DOHH2 (cell line): ENCODE measurements around the gene TENT4A.

Source experiments
- H3F3A ChIP-seq: fragments of 200-600 bp; sonication (generic), shearing (Covaris generic); 2 replicates; pipeline ENCODE4 v1.6.0; 2016; ENCODE audit warnings: antibody characterized with exemption, mild to moderate bottlenecking; ENCODE audit not compliant: control insufficient read depth, insufficient read depth
- H3K27ac ChIP-seq: fragments of 200-600 bp; sonication (generic); 2 replicates; pipeline ENCODE4 v1.5.1; 2014; ENCODE audit warnings: low read depth, mild to moderate bottlenecking, low read length, moderate library complexity
- H3K27me3 ChIP-seq: fragments of 200-600 bp; sonication (generic); 2 replicates; pipeline ENCODE4 v1.6.1; 2014; ENCODE audit warnings: mild to moderate bottlenecking, low read length, mixed read lengths; ENCODE audit not compliant: control insufficient read depth
- H3K36me3 ChIP-seq: fragments of 200-600 bp; sonication (generic); 2 replicates; pipeline ENCODE4 v1.6.1; 2014; ENCODE audit warnings: mild to moderate bottlenecking, low read length, moderate library complexity, mixed read lengths; ENCODE audit not compliant: control insufficient read depth
- H3K4me1 ChIP-seq: fragments of 200-600 bp; sonication (generic); 2 replicates; pipeline ENCODE4 v1.6.1; 2014; ENCODE audit warnings: mild to moderate bottlenecking, low read length, mixed read lengths; ENCODE audit not compliant: control insufficient read depth
- H3K4me2 ChIP-seq: fragments of 200-600 bp; sonication (generic); 2 replicates; pipeline ENCODE4 v1.6.0; 2014; ENCODE audit warnings: mild to moderate bottlenecking, low read length, moderate library complexity
- H3K4me3 ChIP-seq: fragments of 200-600 bp; sonication (generic); 2 replicates; pipeline ENCODE4 v1.5.1; 2014; ENCODE audit warnings: mild to moderate bottlenecking, low read length, mixed read lengths
- H3K79me2 ChIP-seq: fragments of 200-600 bp; sonication (generic); 2 replicates; pipeline ENCODE4 v1.6.1; 2014; ENCODE audit warnings: mild to moderate bottlenecking, low read length, mixed read lengths; ENCODE audit not compliant: control insufficient read depth
- H3K9me2 ChIP-seq: fragments of 200-600 bp; sonication (generic); replicated peaks from 2 replicates; pipeline ENCODE4 v1.6.1; 2014; ENCODE audit warnings: mild to moderate bottlenecking, low read length, mixed read lengths; ENCODE audit not compliant: control insufficient read depth
- H3K9me3 ChIP-seq: fragments of 200-600 bp; sonication (generic); 2 replicates; pipeline ENCODE4 v1.6.1; 2014; ENCODE audit warnings: antibody characterized with exemption, low read length, mixed read lengths; ENCODE audit not compliant: control insufficient read depth, insufficient read depth
- H4K20me1 ChIP-seq: fragments of 200-600 bp; sonication (generic); 2 replicates; pipeline ENCODE4 v1.6.0; 2014; ENCODE audit warnings: low read depth, mild to moderate bottlenecking, antibody characterized with exemption, low read length, moderate library complexity; ENCODE audit not compliant: control insufficient read depth, insufficient read depth
- EZH2phosphoT487 ChIP-seq: fragments of 200-600 bp; sonication (generic); IDR thresholded peaks from 2 replicates; pipeline ENCODE4 v1.6.1; 2017; ENCODE audit warnings: borderline replicate concordance, mild to moderate bottlenecking, antibody characterized with exemption, low read length, moderate library complexity, mixed read lengths
- TF ChIP-seq, protein P1 (sequence below): fragments of 200-600 bp; sonication (generic); IDR thresholded peaks from one replicate; pipeline ENCODE4 v1.5.1; 2014; ENCODE audit warnings: antibody characterized with exemption, mild to moderate bottlenecking, low read depth, low read length; ENCODE audit not compliant: poor library complexity, severe bottlenecking

The TENT4A gene

DNA sequence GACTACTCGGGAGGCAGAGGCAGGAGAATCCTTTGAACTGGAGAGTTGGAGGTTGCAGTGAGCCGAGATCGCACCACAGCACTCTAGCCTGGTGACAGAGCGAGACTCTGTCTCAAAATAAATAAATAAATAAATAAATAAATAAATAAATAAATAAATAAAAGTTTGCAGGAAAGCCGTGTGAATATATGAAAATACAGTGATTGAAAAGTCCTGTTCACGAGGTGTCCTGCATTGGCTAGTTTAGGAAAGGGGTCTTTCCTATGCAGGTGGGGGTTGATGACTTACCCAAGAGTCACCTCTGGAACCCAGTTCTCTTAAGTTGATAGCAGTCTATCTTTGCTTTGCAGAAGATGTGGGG is 7.3 kb downstream of the TENT4A start:
- H3K79me2 ChIP-seq = peaks cover 100% of the 10 kb centered on the region
- H3K4me1 ChIP-seq = peaks cover 78% of the 10 kb centered on the region
- H3K9me3 ChIP-seq = no peaks in the 10 kb centered on the region
- H4K20me1 ChIP-seq = peaks cover 78% of the 10 kb centered on the region
- H3K4me2 ChIP-seq = peak overlapping the region; percentile 70
- H3F3A ChIP-seq = peaks cover 3% of the 10 kb centered on the region; the same call in 1 of the 2 replicates
- no peaks in the 10 kb centered on the region for H3K9me2 ChIP-seq
- H3K27ac ChIP-seq = no peak overlapping the region
- H3K27me3 ChIP-seq = no peaks in the 10 kb centered on the region
- H3K36me3 ChIP-seq = peaks cover 86% of the 10 kb centered on the region
- peak overlapping the region; percentile 54; the same call in 1 of the 2 replicates for H3K4me3 ChIP-seq
- TF ChIP-seq, protein P1, sequence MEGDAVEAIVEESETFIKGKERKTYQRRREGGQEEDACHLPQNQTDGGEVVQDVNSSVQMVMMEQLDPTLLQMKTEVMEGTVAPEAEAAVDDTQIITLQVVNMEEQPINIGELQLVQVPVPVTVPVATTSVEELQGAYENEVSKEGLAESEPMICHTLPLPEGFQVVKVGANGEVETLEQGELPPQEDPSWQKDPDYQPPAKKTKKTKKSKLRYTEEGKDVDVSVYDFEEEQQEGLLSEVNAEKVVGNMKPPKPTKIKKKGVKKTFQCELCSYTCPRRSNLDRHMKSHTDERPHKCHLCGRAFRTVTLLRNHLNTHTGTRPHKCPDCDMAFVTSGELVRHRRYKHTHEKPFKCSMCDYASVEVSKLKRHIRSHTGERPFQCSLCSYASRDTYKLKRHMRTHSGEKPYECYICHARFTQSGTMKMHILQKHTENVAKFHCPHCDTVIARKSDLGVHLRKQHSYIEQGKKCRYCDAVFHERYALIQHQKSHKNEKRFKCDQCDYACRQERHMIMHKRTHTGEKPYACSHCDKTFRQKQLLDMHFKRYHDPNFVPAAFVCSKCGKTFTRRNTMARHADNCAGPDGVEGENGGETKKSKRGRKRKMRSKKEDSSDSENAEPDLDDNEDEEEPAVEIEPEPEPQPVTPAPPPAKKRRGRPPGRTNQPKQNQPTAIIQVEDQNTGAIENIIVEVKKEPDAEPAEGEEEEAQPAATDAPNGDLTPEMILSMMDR = no peak
- TF ChIP-seq EZH2phosphoT487 = no peak

DNA sequence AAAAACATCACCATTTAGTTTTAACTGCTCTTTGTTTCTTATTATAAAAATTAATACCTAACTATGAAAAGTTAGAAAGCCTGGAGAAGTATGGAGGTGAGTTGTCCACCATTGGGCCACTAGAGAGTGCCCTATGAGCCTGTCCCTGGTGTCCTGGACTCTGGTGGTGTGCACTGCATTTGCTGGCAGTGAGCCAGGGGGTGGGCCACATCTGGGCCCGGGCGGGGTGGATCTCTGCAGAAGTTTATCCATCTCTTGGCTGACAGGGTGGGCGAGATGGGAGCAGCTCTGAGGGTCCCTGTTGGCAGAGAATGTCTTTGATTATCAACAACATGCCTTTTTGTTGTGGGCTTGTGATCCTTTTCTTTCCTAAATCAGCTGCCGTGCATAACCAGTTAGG is 8.2 kb downstream of the TENT4A start:
- peak overlapping the region; percentile 54 for H3K4me3 ChIP-seq
- peaks cover 78% of the 10 kb centered on the region for H3K4me1 ChIP-seq
- H4K20me1 ChIP-seq = peaks cover 78% of the 10 kb centered on the region
- no peaks in the 10 kb centered on the region for H3K9me2 ChIP-seq
- peaks cover 100% of the 10 kb centered on the region for H3K79me2 ChIP-seq
- peak overlapping the region; percentile 25 for H3K27ac ChIP-seq
- H3K36me3 ChIP-seq = peaks cover 86% of the 10 kb centered on the region
- TF ChIP-seq EZH2phosphoT487 = no peak
- TF ChIP-seq, protein P1 = no peak
- no peaks in the 10 kb centered on the region for H3K27me3 ChIP-seq
- peaks cover 6% of the 10 kb centered on the region; the same call in 1 of the 2 replicates for H3F3A ChIP-seq
- no peaks in the 10 kb centered on the region for H3K9me3 ChIP-seq
- peak overlapping the region; percentile 70 for H3K4me2 ChIP-seq

DNA sequence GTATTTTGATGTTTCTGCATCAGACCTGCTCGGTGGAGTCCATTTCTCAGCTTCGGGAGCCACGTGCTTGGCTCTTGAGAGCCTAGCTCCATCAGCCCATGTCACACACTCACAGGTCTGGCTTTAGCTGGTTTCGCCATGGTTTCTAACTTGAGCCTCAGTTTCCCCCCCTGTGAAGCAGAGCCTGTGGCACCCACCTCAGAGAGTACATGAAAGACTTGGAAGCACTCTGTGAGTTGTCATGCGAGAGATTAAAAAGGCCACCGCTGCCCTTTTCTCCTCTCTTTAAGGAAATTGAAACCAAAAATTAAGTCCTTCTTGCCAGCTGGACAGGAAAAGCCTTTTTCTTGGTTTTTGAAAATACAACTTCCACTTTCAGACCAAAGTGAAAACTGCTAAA is 8.8 kb downstream of the TENT4A start:
- H3K27ac ChIP-seq = peak overlapping the region; percentile 25
- peaks cover 78% of the 10 kb centered on the region for H3K4me1 ChIP-seq
- H3K9me3 ChIP-seq = no peaks in the 10 kb centered on the region
- peaks cover 82% of the 10 kb centered on the region for H3K36me3 ChIP-seq
- no peaks in the 10 kb centered on the region for H3K27me3 ChIP-seq
- H4K20me1 ChIP-seq = peaks cover 78% of the 10 kb centered on the region
- TF ChIP-seq, protein P1 = no peak
- no peak for TF ChIP-seq EZH2phosphoT487
- peak overlapping the region; percentile 54 for H3K4me3 ChIP-seq
- H3F3A ChIP-seq = peaks cover 6% of the 10 kb centered on the region; the same call in 1 of the 2 replicates
- H3K9me2 ChIP-seq = no peaks in the 10 kb centered on the region
- peaks cover 100% of the 10 kb centered on the region for H3K79me2 ChIP-seq
- H3K4me2 ChIP-seq = peak overlapping the region; percentile 70
